ENCODE results near the gene KSR1. TPM values are rescaled to one million over a fixed set of nuclear protein-coding genes. Genes with fewer than 3 reads are reported as not detected.
A peak's percentile ranks its signal among the peaks of the same experiment; 100 is the strongest.

KSR1 gene
- total RNA-seq, 2 donors from 2014 or later, result 33.7 to 46.3 TPM

GRCh38 chr17:27502526-27503324 is 46.5 kb downstream of the KSR1 start:
- Histone ChIP-seq H3K9me3 (ENCODE audit: control insufficient read depth, low read length) (peaks cover 28% of the 10 kb centered on the region), H3K27ac (ENCODE audit: low read depth, low read length) (no peak overlapping the region), H3K4me3 (ENCODE audit: low read length) (no peak overlapping the region), H3K36me3 (ENCODE audit: control insufficient read depth, insufficient read depth, low read length) (peaks cover 11% of the 10 kb centered on the region), H3K27me3 (ENCODE audit: control insufficient read depth, insufficient read depth, low read length, poor library complexity, severe bottlenecking) (no peaks in the 10 kb centered on the region), H3K4me1 (ENCODE audit: control insufficient read depth, insufficient read depth, low read length) (peaks cover 11% of the 10 kb centered on the region), H3K9ac (ENCODE audit: extremely low read depth, low read length, poor library complexity, severe bottlenecking) (no peak overlapping the region)
- no peak overlapping the region for H3K27ac Mint-ChIP-seq
- no peaks in the 10 kb centered on the region for H3K27me3 Mint-ChIP-seq (ENCODE audit: insufficient read depth)
- H3K36me3 Mint-ChIP-seq (ENCODE audit: low read depth), result peaks cover 48% of the 10 kb centered on the region
- H3K9me3 Mint-ChIP-seq, result peaks cover 40% of the 10 kb centered on the region
- DNase-seq, result no peak
- TF ChIP-seq, protein P1, sequence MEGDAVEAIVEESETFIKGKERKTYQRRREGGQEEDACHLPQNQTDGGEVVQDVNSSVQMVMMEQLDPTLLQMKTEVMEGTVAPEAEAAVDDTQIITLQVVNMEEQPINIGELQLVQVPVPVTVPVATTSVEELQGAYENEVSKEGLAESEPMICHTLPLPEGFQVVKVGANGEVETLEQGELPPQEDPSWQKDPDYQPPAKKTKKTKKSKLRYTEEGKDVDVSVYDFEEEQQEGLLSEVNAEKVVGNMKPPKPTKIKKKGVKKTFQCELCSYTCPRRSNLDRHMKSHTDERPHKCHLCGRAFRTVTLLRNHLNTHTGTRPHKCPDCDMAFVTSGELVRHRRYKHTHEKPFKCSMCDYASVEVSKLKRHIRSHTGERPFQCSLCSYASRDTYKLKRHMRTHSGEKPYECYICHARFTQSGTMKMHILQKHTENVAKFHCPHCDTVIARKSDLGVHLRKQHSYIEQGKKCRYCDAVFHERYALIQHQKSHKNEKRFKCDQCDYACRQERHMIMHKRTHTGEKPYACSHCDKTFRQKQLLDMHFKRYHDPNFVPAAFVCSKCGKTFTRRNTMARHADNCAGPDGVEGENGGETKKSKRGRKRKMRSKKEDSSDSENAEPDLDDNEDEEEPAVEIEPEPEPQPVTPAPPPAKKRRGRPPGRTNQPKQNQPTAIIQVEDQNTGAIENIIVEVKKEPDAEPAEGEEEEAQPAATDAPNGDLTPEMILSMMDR (conservative IDR thresholded peaks at IDR 0.05), result no peak
- 90 to 91% methylated on average over 4 to 12 of the region's 12 CpGs for WGBS, 2 experiments (ENCODE audit: insufficient coverage in 1 of 2, insufficient read length in 1 of 2)
- H3K4me1 Mint-ChIP-seq, result peaks cover 19% of the 10 kb centered on the region
- H3K4me3 Mint-ChIP-seq, result no peak overlapping the region

GRCh38 chr17:27503611-27504010 is 47.4 kb downstream of the KSR1 start:
- peaks cover 11% of the 10 kb centered on the region for H3K36me3 ChIP-seq (ENCODE audit: control insufficient read depth, insufficient read depth, low read length)
- no peak for DNase-seq
- peaks cover 11% of the 10 kb centered on the region for H3K4me1 ChIP-seq (ENCODE audit: control insufficient read depth, insufficient read depth, low read length)
- peaks cover 19% of the 10 kb centered on the region for H3K4me1 Mint-ChIP-seq
- peaks cover 48% of the 10 kb centered on the region for H3K36me3 Mint-ChIP-seq (ENCODE audit: low read depth)
- no peaks in the 10 kb centered on the region for H3K27me3 ChIP-seq (ENCODE audit: control insufficient read depth, insufficient read depth, low read length, poor library complexity, severe bottlenecking)
- peaks cover 28% of the 10 kb centered on the region for H3K9me3 ChIP-seq (ENCODE audit: control insufficient read depth, low read length)
- H3K27ac ChIP-seq (ENCODE audit: low read depth, low read length), result no peak overlapping the region
- H3K27me3 Mint-ChIP-seq (ENCODE audit: insufficient read depth), result no peaks in the 10 kb centered on the region
- TF ChIP-seq, protein P1 (conservative IDR thresholded peaks at IDR 0.05), result no peak
- 95 to 100% methylated on average over 2 to 8 of the region's 8 CpGs for WGBS, 2 experiments (ENCODE audit: insufficient coverage in 1 of 2, insufficient read length in 1 of 2)
- H3K4me3 ChIP-seq (ENCODE audit: low read length), result no peak overlapping the region
- no peak overlapping the region for H3K9ac ChIP-seq (ENCODE audit: extremely low read depth, low read length, poor library complexity, severe bottlenecking)
- peaks cover 40% of the 10 kb centered on the region for H3K9me3 Mint-ChIP-seq
- H3K4me3 Mint-ChIP-seq, result no peak overlapping the region
- no peak overlapping the region for H3K27ac Mint-ChIP-seq

DNA sequence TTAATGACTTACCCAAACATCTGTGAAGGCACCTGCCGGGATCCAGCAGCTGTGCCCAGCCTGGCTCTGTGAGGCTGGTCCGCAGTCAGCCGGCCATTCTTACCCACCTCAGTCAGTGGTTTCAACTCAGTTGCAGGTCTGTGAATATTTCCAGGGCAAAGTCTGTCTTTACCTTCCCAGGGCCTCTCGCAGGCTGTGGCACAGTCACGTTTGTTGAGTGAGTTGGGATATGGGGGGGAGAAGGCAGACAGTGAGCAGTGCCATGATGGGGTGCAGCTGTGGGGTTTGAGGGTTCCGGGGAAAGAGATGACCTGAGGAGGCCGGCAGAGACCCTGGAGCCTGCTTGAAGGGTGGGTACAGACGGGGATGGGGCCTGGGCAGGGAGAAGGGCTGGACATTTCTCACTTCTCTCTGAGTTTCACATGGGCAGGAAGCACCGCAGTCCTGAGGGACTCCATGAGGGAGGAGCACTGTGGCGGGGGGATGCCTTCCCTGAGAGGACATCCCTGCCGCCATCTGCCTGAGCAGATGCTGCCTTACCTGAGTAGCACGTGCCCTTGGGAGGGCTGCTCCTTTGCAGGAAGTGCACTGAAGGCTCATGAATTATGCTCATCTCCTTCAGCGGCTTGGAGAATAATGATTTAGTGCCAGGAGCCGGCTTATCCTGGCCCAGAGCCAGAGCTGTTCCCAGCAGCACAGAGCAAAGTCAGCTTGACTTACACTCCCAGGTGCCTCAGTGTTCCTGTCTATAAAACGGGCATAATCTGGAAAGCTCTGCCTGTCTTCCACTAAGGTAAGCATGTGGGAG is 48.1 kb downstream of the KSR1 start:
- Mint-ChIP-seq H3K4me1 (peaks cover 19% of the 10 kb centered on the region), H3K4me3 (no peak overlapping the region), H3K36me3 (ENCODE audit: low read depth) (peaks cover 41% of the 10 kb centered on the region), H3K9me3 (peaks cover 40% of the 10 kb centered on the region), H3K27ac (peak overlapping the region; percentile 39), H3K27me3 (ENCODE audit: insufficient read depth) (no peaks in the 10 kb centered on the region)
- DNase-seq, result no peak
- H3K36me3 ChIP-seq (ENCODE audit: control insufficient read depth, insufficient read depth, low read length), result peaks cover 11% of the 10 kb centered on the region
- H3K4me1 ChIP-seq (ENCODE audit: control insufficient read depth, insufficient read depth, low read length), result peaks cover 11% of the 10 kb centered on the region
- H3K9ac ChIP-seq (ENCODE audit: extremely low read depth, low read length, poor library complexity, severe bottlenecking), result no peak overlapping the region
- TF ChIP-seq, protein P1 (conservative IDR thresholded peaks at IDR 0.05), result no peak
- peaks cover 28% of the 10 kb centered on the region for H3K9me3 ChIP-seq (ENCODE audit: control insufficient read depth, low read length)
- H3K27ac ChIP-seq (ENCODE audit: low read depth, low read length), result no peak overlapping the region
- no peak overlapping the region for H3K4me3 ChIP-seq (ENCODE audit: low read length)
- no peaks in the 10 kb centered on the region for H3K27me3 ChIP-seq (ENCODE audit: control insufficient read depth, insufficient read depth, low read length, poor library complexity, severe bottlenecking)
- 88 to 94% methylated on average over 12 to 15 of the region's 15 CpGs for WGBS, 2 experiments (ENCODE audit: insufficient coverage in 1 of 2, insufficient read length in 1 of 2)
